Measurements from ENCODE around the gene AFF3.

The AFF3 gene

DNA sequence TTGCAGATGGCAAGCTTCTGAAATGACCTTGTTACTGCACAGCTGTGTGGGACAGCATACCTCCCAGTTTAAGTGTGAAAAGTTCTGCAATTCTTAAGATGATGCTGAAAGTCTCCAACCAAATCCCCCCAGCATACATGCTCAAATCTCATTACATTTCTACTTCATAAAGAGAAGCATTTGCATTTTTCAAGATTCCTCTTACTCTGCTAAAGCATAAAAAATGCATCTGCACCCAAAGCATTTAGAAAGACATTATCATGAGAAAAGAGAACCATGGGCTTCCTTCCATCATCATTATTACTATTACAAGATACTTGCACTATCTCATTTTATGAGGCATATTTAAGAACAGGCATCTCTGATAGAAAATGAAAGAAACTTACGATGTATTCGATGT is 415.7 kb downstream of the AFF3 start:
- no peak for DNase-seq

GRCh38 chr2:99725820-99726219 is 416.6 kb downstream of the AFF3 start:
- DNase-seq: no peak

DNA sequence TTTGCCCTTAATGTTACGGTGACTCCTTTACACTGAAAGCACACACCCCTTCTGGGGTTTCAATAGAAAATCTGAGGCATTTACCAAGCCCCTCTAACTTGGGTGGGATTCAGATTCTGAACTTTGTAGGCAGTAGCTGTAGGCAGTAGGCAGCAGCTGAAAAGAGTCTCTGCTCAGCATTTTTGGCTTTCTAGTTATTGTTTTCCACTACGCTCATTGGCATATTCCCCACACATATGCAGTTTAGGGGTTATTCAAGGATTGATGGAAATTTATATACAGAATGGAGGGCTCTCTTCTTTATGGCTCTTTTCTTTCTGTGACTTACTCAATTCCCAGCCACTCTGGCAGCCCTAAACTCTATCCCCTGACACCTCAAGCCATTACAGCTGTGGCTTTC is 419.9 kb downstream of the AFF3 start:
- DNase-seq: no peak

DNA sequence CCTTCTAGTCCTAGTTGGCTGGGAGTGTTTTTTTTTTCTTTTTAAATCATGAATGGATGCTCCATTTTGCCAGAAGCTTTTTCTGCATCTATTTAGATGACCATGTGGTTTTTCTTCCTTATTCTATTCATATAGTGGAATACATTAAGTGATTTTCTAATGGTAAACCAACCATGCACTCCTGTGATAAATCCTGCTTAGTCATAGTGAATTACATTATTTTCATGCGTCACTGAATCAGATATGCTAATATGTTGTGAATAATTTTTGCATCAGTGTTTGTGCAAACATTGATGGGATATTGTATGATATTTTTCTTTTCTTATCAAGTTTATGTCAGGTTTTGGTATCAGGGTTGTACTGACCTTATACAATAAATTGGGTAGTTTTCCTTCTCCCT is 423.3 kb downstream of the AFF3 start:
- DNase-seq: no peak

GRCh38 chr2:99715956-99716355 is 426.4 kb downstream of the AFF3 start:
- DNase-seq: no peak

- no peak for DNase-seq
Measured at GRCh38 chr2:99714349-99714748, 428.0 kb downstream of the AFF3 start.

- DNase-seq: no peak
Measured at GRCh38 chr2:99711144-99711543, 431.2 kb downstream of the AFF3 start.

GRCh38 chr2:99710721-99711120 is 431.7 kb downstream of the AFF3 start:
- DNase-seq: no peak

GRCh38 chr2:99709229-99709628 is 433.2 kb downstream of the AFF3 start:
- DNase-seq: no peak

GRCh38 chr2:99708231-99708630 is 434.2 kb downstream of the AFF3 start:
- DNase-seq: no peak

DNA sequence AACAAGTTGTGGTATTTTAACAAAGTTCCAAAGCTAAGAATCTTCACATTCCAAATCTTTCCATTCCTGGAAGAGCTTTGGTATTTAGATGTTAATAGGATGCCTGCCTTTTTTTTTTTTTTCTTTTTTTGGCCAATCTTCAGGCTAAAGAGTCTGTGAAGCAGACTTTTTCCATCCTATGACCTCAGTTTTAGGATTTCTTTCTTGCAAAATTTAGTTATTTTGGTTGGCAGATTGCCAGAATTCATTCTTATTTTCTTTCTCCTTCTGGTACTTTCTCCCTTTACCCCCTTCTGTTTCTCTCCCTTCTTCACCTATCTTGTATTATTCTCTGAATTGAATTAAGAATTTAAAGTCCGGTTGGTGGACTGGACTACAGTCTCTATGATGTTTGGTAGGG is 434.8 kb downstream of the AFF3 start:
- no peak for DNase-seq

- no peak for DNase-seq
Measured at GRCh38 chr2:99706735-99707134, 435.7 kb downstream of the AFF3 start.

DNA sequence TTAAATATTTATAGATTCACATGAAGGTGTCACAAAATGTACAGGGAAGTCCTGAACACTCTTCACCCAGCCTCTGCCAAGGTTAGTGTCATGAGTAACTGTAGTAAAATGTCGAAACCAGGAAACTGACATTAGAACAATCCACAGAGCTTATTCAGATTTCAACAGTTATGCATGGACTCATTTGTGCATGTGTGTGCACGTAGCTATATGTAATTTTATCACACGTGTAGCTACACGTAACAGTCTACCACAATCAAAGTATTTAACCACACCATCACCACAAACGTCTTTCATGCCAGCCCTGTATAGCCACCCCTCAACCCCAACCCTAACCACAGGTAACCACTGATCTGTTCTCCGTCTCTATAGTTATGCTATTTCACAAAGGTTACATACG is 440.9 kb downstream of the AFF3 start:
- no peak for DNase-seq

DNA sequence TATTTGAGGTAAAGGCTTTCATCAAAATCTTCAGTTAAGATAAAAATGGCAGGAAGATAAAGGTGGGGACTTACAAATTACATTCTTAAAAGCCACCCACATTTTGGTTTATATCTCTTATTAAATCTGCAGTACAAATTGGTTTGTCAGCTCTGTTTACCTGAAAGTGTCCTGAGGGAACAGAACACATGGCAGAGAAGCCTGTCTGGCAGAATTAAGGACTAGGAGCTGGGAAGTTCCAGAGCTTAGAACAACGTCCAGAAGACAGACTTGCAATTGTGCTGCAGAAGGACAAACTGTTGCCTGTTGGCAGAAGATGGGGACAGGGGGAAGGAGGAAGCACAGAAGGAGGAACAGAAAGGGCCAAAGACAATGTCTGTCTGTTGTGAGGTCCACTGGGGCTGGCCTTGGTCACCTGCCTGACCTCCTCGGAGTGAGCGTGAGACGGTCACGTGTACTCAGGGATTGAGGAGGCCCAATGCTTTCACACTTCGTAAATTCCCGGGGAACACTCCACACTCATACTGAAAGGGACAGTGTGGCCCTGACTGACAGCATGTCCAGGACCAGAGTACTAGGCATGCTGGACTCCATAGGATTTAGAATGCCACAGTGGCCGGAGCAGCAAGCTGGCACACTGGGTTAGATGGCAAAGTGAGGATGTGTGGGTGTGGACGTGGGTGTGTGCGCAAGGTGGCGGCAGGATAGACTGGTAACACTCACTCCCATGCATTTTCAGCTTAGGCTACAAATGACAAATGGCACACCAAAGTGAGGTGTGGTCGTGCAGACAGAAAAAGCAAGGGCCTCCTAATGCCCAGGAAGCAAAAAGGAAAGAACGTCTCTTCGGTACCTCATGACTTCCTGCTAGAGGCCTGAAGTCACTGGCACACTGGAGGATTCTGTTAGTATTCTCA is 441.6 kb downstream of the AFF3 start:
- no peak for DNase-seq

- no peak for DNase-seq
Measured at GRCh38 chr2:99698896-99699295, 443.5 kb downstream of the AFF3 start.

DNA sequence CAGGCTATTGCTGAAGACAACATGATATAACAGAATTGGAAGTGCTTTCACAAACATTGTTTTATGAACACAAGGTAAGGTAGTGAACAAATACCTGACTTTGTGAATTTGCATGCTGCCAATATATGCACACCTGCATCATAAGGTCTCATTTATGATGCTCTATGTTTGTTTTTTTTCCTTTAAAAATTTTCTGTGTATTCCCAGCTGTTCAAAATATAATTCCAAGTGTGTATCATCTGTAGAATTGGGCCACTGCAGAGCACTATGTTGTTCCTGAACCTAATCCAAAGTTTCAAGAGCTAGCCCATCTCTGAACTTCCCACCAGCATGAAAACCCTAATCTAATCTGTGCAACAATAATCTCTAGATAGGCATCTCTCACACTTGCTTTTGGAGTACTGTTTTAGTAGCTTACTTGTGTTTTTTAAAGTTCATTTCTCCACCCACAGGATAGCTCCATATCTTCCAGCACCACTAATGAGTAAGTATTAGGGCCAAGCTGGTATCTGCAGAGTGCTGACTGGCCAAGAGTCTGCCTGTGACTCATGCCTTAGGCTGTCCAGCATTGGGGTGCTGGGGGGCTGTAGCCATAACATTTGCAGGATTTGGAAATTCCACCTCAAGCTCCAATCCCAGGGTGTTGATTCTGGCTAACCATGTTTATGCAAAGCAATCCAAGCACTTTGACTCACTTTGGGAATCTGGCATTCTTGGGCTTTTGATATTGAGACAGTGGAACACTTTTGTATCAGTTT is 444.4 kb downstream of the AFF3 start:
- no peak for DNase-seq

- DNase-seq: no peak
Measured at GRCh38 chr2:99695944-99696253, 446.5 kb downstream of the AFF3 start.

- DNase-seq: no peak
Measured at GRCh38 chr2:99695130-99695943, 447.1 kb downstream of the AFF3 start.

DNA sequence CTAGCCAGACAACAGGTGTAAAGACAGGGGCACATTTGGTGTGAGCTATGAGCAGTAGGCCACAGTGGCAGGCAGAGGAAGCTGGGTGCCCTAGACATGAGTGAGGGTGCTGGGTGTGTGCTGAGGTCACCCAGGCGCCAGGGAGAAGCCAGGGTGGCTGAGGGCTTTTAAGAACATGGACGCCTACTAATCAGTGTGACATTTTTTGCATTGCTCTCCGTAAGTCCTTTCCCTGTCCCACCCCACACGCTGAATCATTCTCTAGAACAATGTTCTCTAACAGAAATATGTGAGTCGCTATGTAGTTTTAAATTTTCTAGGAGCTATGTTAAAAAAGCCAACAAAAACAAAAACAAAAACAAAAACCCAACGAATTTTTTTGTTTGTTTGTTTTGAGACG is 448.1 kb downstream of the AFF3 start:
- no peak for DNase-seq

DNA sequence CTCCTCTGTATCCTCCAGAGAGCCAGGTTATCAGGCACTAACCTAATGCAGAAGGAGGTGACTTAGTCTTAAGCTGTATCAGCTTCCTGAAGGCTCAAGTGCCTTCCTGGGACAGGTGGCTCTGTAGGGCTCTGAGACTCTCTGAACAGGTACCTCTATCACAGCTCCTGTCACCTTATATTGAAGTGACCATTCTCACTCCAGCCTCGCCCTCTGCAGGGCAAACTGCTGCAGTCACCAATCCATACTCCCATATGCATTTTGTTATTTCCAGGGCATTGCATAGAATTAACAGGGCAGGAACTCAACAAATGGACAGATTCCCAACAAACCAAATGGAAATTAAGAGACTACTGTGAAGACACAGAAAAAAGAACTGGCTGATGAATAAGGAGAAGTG is 449.6 kb downstream of the AFF3 start:
- DNase-seq: no peak

- no peak for DNase-seq
Measured at GRCh38 chr2:99691926-99692325, 450.5 kb downstream of the AFF3 start.

- no peak for DNase-seq
Measured at GRCh38 chr2:99689145-99689742, 453.1 kb downstream of the AFF3 start.

GRCh38 chr2:99688699-99689098 is 453.7 kb downstream of the AFF3 start:
- no peak for DNase-seq

Measured in NCI-H748 treated with DMSO at 0.1 percent for 48 hours (cell line).